Effector memory CD4-positive, alpha-beta T cell (primary cell): ENCODE results near the gene ANKMY1.

Experiments used
- DNase-seq, 3 donors: peaks; one replicate each; pipeline ENCODE4 v3.0.0-alpha.2; 2020
- H3K27ac ChIP-seq: 2 replicates; pipeline ENCODE4 v1.7.0; 2013; ENCODE audit warnings: mild to moderate bottlenecking, low read length, moderate library complexity; ENCODE audit not compliant: insufficient read depth, poor library complexity, severe bottlenecking
- H3K27me3 ChIP-seq: replicated peaks from 2 replicates; pipeline ENCODE4 v1.7.0; 2013; ENCODE audit warnings: mild to moderate bottlenecking, low read length; ENCODE audit not compliant: insufficient read depth, control insufficient read depth, poor library complexity, severe bottlenecking
- H3K36me3 ChIP-seq: 2 replicates; pipeline ENCODE4 v1.7.0; 2013; ENCODE audit warnings: mild to moderate bottlenecking, low read length, moderate library complexity; ENCODE audit not compliant: control insufficient read depth, insufficient read depth
- H3K4me1 ChIP-seq: 2 replicates; pipeline ENCODE4 v1.7.0; 2013; ENCODE audit warnings: low read length, mild to moderate bottlenecking; ENCODE audit not compliant: control insufficient read depth, insufficient read depth, poor library complexity, severe bottlenecking
- H3K4me3 ChIP-seq: 2 replicates; pipeline ENCODE4 v1.7.0; 2013; ENCODE audit warnings: low read length, low read depth, mild to moderate bottlenecking; ENCODE audit not compliant: insufficient read depth, poor library complexity, severe bottlenecking
- H3K9me3 ChIP-seq: 2 replicates; pipeline ENCODE4 v1.7.0; 2013; ENCODE audit warnings: mild to moderate bottlenecking, low read length, moderate library complexity; ENCODE audit not compliant: control insufficient read depth

ANKMY1 gene

DNA sequence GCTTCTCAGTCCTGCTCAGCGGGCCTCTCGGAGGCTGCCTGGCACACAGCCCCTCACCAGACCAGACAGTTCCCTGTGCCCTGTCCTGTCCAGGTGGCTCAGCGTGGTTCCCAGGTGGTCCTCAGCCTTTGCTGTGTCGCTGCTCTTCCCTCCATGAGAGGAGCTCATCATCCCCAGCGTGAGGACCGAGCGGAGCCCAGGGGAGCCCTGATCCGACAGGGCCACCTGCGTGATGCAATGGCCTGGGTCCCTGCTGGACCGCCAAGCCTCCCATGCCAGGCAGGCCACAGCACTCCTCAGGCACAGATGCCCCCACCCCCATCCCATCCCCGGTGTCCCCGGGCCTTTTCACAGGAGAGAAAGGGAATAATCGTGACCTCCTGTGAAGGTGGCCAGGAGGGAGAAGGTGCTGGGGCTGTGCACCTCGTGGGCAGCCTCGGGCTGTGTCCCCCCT is 118.1 kb downstream of the ANKMY1 start:
- Histone ChIP-seq H3K27ac (no peak overlapping the region), H3K27me3 (peaks cover 13% of the 10 kb centered on the region), H3K4me3 (no peak overlapping the region), H3K9me3 (no peaks in the 10 kb centered on the region), H3K4me1 (peaks cover 10% of the 10 kb centered on the region), H3K36me3 (no peaks in the 10 kb centered on the region)
- DNase-seq, result no peak

DNA sequence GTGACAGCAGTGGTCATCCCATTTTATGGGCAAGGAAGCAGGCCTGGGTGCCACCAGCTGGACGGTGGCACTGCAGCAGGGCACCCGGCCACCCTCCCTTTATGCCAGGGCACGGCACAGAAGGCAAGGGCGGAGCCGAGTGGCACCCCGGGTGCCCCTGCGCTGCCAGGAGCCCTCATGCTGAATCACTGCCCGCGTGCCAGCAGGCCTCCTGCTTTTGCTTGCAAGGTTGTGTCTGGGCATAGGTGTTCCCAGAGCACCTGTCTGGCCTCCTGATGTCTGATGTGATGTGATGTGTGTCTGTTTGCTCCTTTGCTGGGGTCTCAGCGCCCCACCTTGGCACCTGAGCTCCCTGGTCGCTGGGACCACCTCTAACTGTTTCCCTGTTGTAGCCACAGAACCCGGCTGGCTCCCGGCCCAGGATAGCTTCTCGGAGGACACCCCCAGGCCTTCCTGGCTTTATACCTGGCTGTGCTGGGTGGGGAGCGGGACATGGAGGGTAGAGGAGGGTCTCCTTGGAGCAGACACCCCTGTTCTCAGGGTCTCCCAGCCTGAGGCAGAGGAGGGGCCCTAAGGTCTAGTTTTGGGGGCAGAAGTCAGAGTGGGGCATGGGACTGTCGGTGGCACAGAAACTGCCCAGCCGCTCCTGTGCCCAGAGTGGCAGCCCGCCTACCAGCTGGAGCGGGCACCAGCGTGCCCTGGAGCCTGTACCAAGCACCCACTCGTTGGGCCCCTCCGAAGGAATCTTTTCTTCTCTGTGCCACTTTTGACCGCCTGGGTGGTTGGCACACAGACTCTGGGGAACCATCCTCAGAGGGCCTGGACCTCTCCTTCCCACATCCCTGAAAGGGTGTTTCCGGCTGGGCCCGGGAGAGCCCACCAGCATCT is 118.7 kb downstream of the ANKMY1 start:
- no peak for DNase-seq
- Histone ChIP-seq H3K9me3 (no peaks in the 10 kb centered on the region), H3K27me3 (peaks cover 13% of the 10 kb centered on the region), H3K36me3 (no peaks in the 10 kb centered on the region), H3K4me3 (no peak overlapping the region), H3K27ac (no peak overlapping the region), H3K4me1 (peaks cover 13% of the 10 kb centered on the region)

GRCh38 chr2:240437861-240438809 is 119.7 kb downstream of the ANKMY1 start:
- no peak overlapping the region for H3K4me3 ChIP-seq
- peaks cover 13% of the 10 kb centered on the region for H3K27me3 ChIP-seq
- peaks cover 13% of the 10 kb centered on the region for H3K4me1 ChIP-seq
- DNase-seq, result peak; percentile 26 to 45 (median 29)
- no peaks in the 10 kb centered on the region for H3K9me3 ChIP-seq
- H3K27ac ChIP-seq, result no peak overlapping the region
- no peaks in the 10 kb centered on the region for H3K36me3 ChIP-seq

GRCh38 chr2:240437551-240437860 is 120.3 kb downstream of the ANKMY1 start:
- Histone ChIP-seq H3K27ac (no peak overlapping the region), H3K9me3 (no peaks in the 10 kb centered on the region), H3K4me3 (no peak overlapping the region), H3K27me3 (peaks cover 13% of the 10 kb centered on the region), H3K36me3 (no peaks in the 10 kb centered on the region), H3K4me1 (peaks cover 13% of the 10 kb centered on the region)
- no peak for DNase-seq

DNA sequence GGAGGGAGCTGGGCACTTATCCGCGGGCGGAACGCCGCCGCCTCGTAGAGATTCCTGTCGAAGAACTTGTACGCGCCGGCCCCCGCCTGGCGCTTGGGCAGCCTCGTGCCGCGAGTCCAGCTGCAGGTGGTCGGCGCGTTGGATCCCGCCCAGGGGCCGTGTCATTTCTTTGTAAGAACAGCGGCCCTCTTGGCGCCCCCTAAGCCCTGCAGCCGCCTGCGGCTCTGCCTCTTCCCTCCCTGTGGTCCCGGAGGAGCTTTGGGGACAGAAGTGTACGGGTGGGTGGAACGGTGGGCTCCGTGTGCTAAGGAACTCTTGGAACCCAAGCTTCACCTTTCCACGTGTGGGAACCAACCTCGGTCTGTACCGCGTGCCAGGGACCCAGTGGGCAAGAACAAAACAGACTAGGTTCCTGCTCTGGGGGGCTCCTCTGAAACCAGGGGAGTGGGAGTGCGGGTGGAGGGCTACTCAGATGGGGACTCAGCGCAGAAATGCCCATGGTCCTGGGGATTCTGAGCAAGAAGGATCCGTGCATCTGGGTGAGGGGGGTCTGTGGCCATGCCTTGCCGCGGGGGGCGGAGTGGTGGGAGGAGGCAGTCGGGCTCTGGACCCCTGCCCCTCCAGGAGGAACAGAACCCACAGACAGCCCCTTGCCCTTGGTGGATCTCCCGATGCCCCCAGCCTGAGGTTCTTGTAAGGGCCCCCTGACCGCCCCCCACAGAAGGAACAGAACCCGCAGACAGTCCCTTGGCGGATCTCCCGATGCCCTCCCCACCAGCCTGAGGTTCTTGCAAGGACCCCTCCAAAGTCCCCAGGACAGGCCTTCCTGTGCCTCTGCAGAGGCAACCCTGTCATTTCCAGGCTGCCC is 120.9 kb downstream of the ANKMY1 start:
- H3K27ac ChIP-seq, result no peak overlapping the region
- peaks cover 13% of the 10 kb centered on the region for H3K4me1 ChIP-seq
- no peak overlapping the region for H3K4me3 ChIP-seq
- H3K27me3 ChIP-seq, result peaks cover 13% of the 10 kb centered on the region
- DNase-seq, result no peak
- H3K9me3 ChIP-seq, result no peaks in the 10 kb centered on the region
- H3K36me3 ChIP-seq, result no peaks in the 10 kb centered on the region

DNA sequence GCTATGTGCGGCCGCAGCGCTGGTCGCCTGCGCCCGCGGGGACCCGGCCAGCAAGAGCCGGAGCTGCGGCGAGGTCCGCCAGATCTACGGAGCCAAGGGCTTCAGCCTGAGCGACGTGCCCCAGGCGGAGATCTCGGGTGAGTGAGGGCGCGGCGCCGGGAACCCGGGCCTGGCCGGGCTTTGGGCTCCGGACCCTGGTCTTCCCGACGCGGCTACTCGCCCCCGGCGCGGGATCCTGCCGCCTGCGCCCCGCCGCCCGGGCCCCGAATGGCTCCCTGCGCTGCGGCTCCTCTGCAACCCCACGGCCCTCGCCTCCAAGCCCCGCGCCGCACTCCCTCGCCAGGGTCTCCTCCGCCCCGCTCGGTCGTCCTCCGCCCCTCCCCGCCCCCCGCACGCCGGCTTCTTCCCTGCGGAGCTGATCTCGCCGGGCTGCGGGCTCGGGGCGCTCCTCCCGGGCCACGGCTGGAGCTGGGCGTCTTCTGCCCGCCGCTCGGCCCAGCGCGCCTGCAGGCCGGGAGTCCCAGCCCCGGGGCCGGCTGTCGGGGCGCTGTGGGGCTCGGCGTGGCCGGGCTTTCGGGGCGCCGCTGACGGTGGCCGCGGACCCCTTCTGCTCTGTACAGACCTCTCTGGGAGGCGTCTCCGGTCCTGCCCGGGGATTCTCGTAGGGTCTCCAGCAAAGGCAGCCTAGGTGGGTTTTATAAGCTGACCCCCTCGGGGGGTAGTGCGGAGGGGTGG is 121.7 kb downstream of the ANKMY1 start:
- no peak for DNase-seq
- Histone ChIP-seq H3K9me3 (no peaks in the 10 kb centered on the region), H3K4me3 (peak overlapping the region; percentile 52), H3K27ac (no peak overlapping the region), H3K27me3 (peaks cover 13% of the 10 kb centered on the region), H3K36me3 (no peaks in the 10 kb centered on the region), H3K4me1 (peaks cover 13% of the 10 kb centered on the region)

GRCh38 chr2:240435457-240435947 is 122.3 kb downstream of the ANKMY1 start, which contains the start of gene GPC1:
Gene GPC1 (plus strand): TSS chr2:240435663. CDS start chr2:240435919, 256 bp downstream.
- Histone ChIP-seq H3K4me1 (peaks cover 13% of the 10 kb centered on the region), H3K9me3 (no peaks in the 10 kb centered on the region), H3K27ac (peak within 1 kb of the TSS; percentile 18), H3K4me3 (peak within 1 kb of the TSS; percentile 63), H3K27me3 (peaks cover 13% of the 10 kb centered on the region), H3K36me3 (no peaks in the 10 kb centered on the region)
- peak in 2 of 3 donors; percentile 38 to 47 for DNase-seq

DNA sequence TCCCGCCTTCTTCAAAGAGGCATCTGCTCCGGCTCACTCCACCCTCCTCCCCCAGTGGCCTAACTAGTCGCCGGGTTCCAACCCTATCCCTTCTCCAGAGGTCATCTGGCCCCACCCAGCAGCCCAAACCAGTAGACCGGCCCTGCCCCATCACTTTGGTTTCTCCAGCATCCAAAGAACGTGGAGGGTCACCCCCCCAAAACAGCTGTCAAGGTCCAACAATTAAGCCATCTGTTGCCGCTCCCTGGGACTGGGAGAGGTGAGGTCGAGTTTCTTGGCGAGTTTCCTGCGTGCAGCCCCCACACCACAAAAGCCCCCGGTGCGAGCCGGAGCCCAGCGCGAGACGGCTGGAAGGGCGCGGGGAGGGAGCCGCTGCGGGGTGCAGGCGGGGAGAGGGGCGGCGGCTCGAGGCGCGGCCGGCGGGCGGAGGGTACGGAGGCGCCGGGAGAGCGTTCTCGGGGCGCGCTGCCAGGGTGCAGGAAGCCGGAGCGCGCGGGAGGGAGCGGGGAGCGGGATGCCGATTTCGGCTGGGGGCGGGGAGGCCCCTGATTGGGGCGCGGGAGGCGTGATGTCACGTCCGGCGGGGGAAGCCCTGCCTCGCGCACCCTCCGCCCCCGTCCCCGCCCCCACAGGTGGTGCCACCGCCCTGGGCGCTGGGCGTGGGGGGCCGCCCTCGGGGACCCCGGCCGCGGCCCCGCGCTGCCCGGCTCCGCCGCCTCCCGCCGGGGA is 122.9 kb downstream of the ANKMY1 start:
- H3K9me3 ChIP-seq, result no peaks in the 10 kb centered on the region
- peaks cover 13% of the 10 kb centered on the region for H3K27me3 ChIP-seq
- H3K4me1 ChIP-seq, result peaks cover 13% of the 10 kb centered on the region
- H3K27ac ChIP-seq, result peak overlapping the region; percentile 18
- H3K4me3 ChIP-seq, result peak overlapping the region; percentile 63
- DNase-seq, result peak; percentile 78 to 86 (median 80)
- no peaks in the 10 kb centered on the region for H3K36me3 ChIP-seq
